Suprapubic skin (tissue), 4 donors: Measurements from ENCODE around the gene PARD3B. TPM values are rescaled to one million over a fixed set of nuclear protein-coding genes. Genes with fewer than 3 reads are reported as not detected.

Source experiments
- DNase-seq, 2 donors: peaks; one replicate each; pipeline ENCODE4 v3.0.0-alpha.2; 2019; ENCODE audit warnings: low spot score in 2 of 2
- H3K27ac ChIP-seq: fragments of 200-600 bp; sonication (generic); one replicate; pipeline ENCODE4 v1.5.1; 2019
- H3K27me3 ChIP-seq: fragments of 200-600 bp; sonication (generic); one replicate; pipeline ENCODE4 v1.5.1; 2019
- H3K36me3 ChIP-seq: fragments of 200-600 bp; sonication (generic); one replicate; pipeline ENCODE4 v1.5.1; 2019
- H3K4me1 ChIP-seq: fragments of 200-600 bp; sonication (generic); one replicate; pipeline ENCODE4 v1.5.1; 2019
- H3K4me3 ChIP-seq: fragments of 200-600 bp; sonication (generic); one replicate; pipeline ENCODE4 v1.5.1; 2019; ENCODE audit warnings: mild to moderate bottlenecking
- H3K9me3 ChIP-seq: fragments of 200-600 bp; sonication (generic); one replicate; pipeline ENCODE4 v1.5.1; 2019
- CTCF ChIP-seq, 2 donors: fragments of 200-600 bp in 1 of 2; fragments of 450-650 bp in 1 of 2; sonication (generic) in 1 of 2; IDR thresholded peaks; one replicate each; pipeline ENCODE4 v1.5.1; 2016 to 2019; ENCODE audit warnings: antibody characterized with exemption in 2 of 2, mild to moderate bottlenecking in 1 of 2, moderate library complexity in 1 of 2
- EP300 ChIP-seq: sonication (generic); formaldehyde crosslinking; IDR thresholded peaks from one replicate; pipeline ENCODE4 v1.6.1; 2017; ENCODE audit warnings: antibody characterized with exemption
- POLR2A ChIP-seq, 2 donors: fragments of 450-650 bp; IDR thresholded peaks; one replicate each; pipeline ENCODE4 v1.6.1; 2017; ENCODE audit warnings: antibody characterized with exemption in 2 of 2, mild to moderate bottlenecking in 2 of 2, moderate library complexity in 2 of 2
- POLR2AphosphoS5 ChIP-seq, 3 donors: sonication (generic); formaldehyde crosslinking; IDR thresholded peaks; one replicate each; pipeline ENCODE4 v1.6.1; 2017; ENCODE audit warnings: antibody characterized with exemption in 3 of 3
- WGBS: methylation state at CpG from one replicate; pipeline ENCODE4 v1.1.5; 2018; 5-methylcytosine and 5-hydroxymethylcytosine counted together
- total RNA-seq, 4 donors: library from RNA; depleted of rRNA; stranded (reverse); fragments of >200 nt; gene quantifications; one replicate each; pipeline ENCODE4 v1.1.0, GENCODE V29; 2016

Gene PARD3B
- total RNA-seq, 4 donors from 2014 or later = 12.5 to 18.9 (median 15.5) TPM

- no peak overlapping the region for H3K4me3 ChIP-seq
- 96% methylated on average over 2 of the region's 2 CpGs for WGBS
- DNase-seq = no peak
These were observed 778.7 kb downstream of the PARD3B start for GRCh38 chr2:205323929-205324328.

GRCh38 chr2:205324355-205324754, 779.1 kb downstream of the PARD3B start:
- no peak for TF ChIP-seq CTCF (IDR thresholded peaks at IDR 0.05)
- no peak for TF ChIP-seq POLR2A (IDR thresholded peaks at IDR 0.05)
- no peak for TF ChIP-seq POLR2AphosphoS5 (IDR thresholded peaks at IDR 0.05)
- TF ChIP-seq EP300 = no peak
- no peaks in the 10 kb centered on the region for H3K36me3 ChIP-seq
- H3K27me3 ChIP-seq = no peaks in the 10 kb centered on the region
- H3K4me3 ChIP-seq = no peak overlapping the region
- H3K9me3 ChIP-seq = no peaks in the 10 kb centered on the region
- DNase-seq = no peak
- no peak overlapping the region for H3K27ac ChIP-seq
- no peaks in the 10 kb centered on the region for H3K4me1 ChIP-seq

More at GRCh38 chr2:205323929-205324328, 778.7 kb downstream of the PARD3B start:
- Histone ChIP-seq H3K27ac (no peak overlapping the region), H3K9me3 (no peaks in the 10 kb centered on the region), H3K36me3 (no peaks in the 10 kb centered on the region), H3K27me3 (no peaks in the 10 kb centered on the region), H3K4me1 (no peaks in the 10 kb centered on the region)
- TF ChIP-seq CTCF (IDR thresholded peaks at IDR 0.05) = no peak
- TF ChIP-seq EP300 = no peak
- no peak for TF ChIP-seq POLR2AphosphoS5 (IDR thresholded peaks at IDR 0.05)

- no peak overlapping the region for H3K4me3 ChIP-seq
- H3K27ac ChIP-seq = no peak overlapping the region
- WGBS = 86% methylated on average over 1 of the region's 1 CpG
- no peaks in the 10 kb centered on the region for H3K27me3 ChIP-seq
- no peaks in the 10 kb centered on the region for H3K4me1 ChIP-seq
- H3K36me3 ChIP-seq = no peaks in the 10 kb centered on the region
- TF ChIP-seq POLR2AphosphoS5 (IDR thresholded peaks at IDR 0.05) (no peak), POLR2A (IDR thresholded peaks at IDR 0.05) (no peak), CTCF (IDR thresholded peaks at IDR 0.05) (no peak), EP300 (no peak)
- DNase-seq = no peak
- H3K9me3 ChIP-seq = no peaks in the 10 kb centered on the region
These were observed 788.1 kb downstream of the PARD3B start for GRCh38 chr2:205333351-205333750.

GRCh38 chr2:205337274-205337673, 792.0 kb downstream of the PARD3B start:
- no peak for DNase-seq
- TF ChIP-seq POLR2A (IDR thresholded peaks at IDR 0.05) = no peak
- TF ChIP-seq EP300 = no peak
- TF ChIP-seq CTCF (IDR thresholded peaks at IDR 0.05) = no peak
- no peak for TF ChIP-seq POLR2AphosphoS5 (IDR thresholded peaks at IDR 0.05)

GRCh38 chr2:205338156-205338555, 792.9 kb downstream of the PARD3B start:
- Histone ChIP-seq H3K9me3 (no peaks in the 10 kb centered on the region), H3K27me3 (no peaks in the 10 kb centered on the region), H3K4me3 (no peak overlapping the region), H3K4me1 (no peaks in the 10 kb centered on the region), H3K27ac (no peak overlapping the region), H3K36me3 (no peaks in the 10 kb centered on the region)
- TF ChIP-seq POLR2A (IDR thresholded peaks at IDR 0.05) = no peak
- no peak for TF ChIP-seq POLR2AphosphoS5 (IDR thresholded peaks at IDR 0.05)
- no peak for TF ChIP-seq EP300
- no peak for TF ChIP-seq CTCF (IDR thresholded peaks at IDR 0.05)
- no peak for DNase-seq
- 95% methylated on average over 1 of the region's 1 CpG for WGBS

More at GRCh38 chr2:205337274-205337673, 792.0 kb downstream of the PARD3B start:
- no peak overlapping the region for H3K4me3 ChIP-seq
- H3K27me3 ChIP-seq = no peaks in the 10 kb centered on the region
- no peaks in the 10 kb centered on the region for H3K4me1 ChIP-seq
- no peak overlapping the region for H3K27ac ChIP-seq
- no peaks in the 10 kb centered on the region for H3K9me3 ChIP-seq
- H3K36me3 ChIP-seq = no peaks in the 10 kb centered on the region
